COR-L47 (cell line): ENCODE measurements around the gene DCHS1.
A peak's percentile ranks its signal among the peaks of the same experiment; 100 is the strongest.

ENCODE experiments used
- DNase-seq: peaks from one replicate; lab custom pipeline; 2025; lab: John Stamatoyannopoulos, UW

The DCHS1 gene

GRCh38 chr11:6627762-6628241 lies 27.8 kb downstream of the DCHS1 start:
- DNase-seq: no peak

GRCh38 chr11:6626971-6627761 lies 28.4 kb downstream of the DCHS1 start:
- DNase-seq: no peak

GRCh38 chr11:6625832-6626420 lies 29.7 kb downstream of the DCHS1 start:
- DNase-seq: no peak

GRCh38 chr11:6625156-6625831 lies 30.3 kb downstream of the DCHS1 start:
- no peak for DNase-seq

GRCh38 chr11:6623391-6624363 lies 31.9 kb downstream of the DCHS1 start:
- no peak for DNase-seq

GRCh38 chr11:6622261-6623171 lies 33.1 kb downstream of the DCHS1 start:
- DNase-seq: peak; percentile 4

- DNase-seq: no peak
Observed at GRCh38 chr11:6621711-6622211, 33.8 kb downstream of the DCHS1 start.

GRCh38 chr11:6620636-6621035 lies 35.0 kb downstream of the DCHS1 start:
- no peak for DNase-seq

- peak; percentile 86 for DNase-seq
Observed at GRCh38 chr11:6619004-6619745, 36.4 kb downstream of the DCHS1 start, which contains the start of gene TPP1. TSS of gene TPP1 (minus strand) at chr11:6619422. CDS start at chr11:6619400, 22 bp downstream.

GRCh38 chr11:6618117-6619003 lies 37.2 kb downstream of the DCHS1 start:
- DNase-seq: peak; percentile 49

- DNase-seq: no peak
Observed at GRCh38 chr11:6617315-6617781, 38.3 kb downstream of the DCHS1 start.

GRCh38 chr11:6616596-6617250 lies 38.9 kb downstream of the DCHS1 start:
- no peak for DNase-seq

- DNase-seq: no peak
Observed at GRCh38 chr11:6615882-6616585, 39.6 kb downstream of the DCHS1 start.

GRCh38 chr11:6615046-6615445 lies 40.6 kb downstream of the DCHS1 start:
- no peak for DNase-seq

- no peak for DNase-seq
Observed at GRCh38 chr11:6614446-6614845, 41.2 kb downstream of the DCHS1 start.

- no peak for DNase-seq
Observed at GRCh38 chr11:6613496-6613895, 42.1 kb downstream of the DCHS1 start.
